Lung (tissue), 12 donors: ENCODE results near the gene MEIKIN. TPM values are rescaled to one million over a fixed set of nuclear protein-coding genes. Genes with fewer than 3 reads are reported as not detected.

Experiments
- ATAC-seq: fragments of 200-7000 bp; cut with Tn5 transposase; one replicate; pipeline ENCODE4 v1.9.1; 2020; ENCODE audit warnings: moderate number of reproducible peaks; ENCODE audit not compliant: insufficient read depth, low FRiP score
- DNase-seq, 3 donors: peaks; one replicate each; pipeline ENCODE4 v3.0.0-alpha.2; 2013 to 2017
- H3K27ac ChIP-seq, 2 donors: one replicate each; pipeline ENCODE4 v1.5.1; 2013; ENCODE audit warnings: mild to moderate bottlenecking in 2 of 2, moderate library complexity in 2 of 2, control low read depth in 1 of 2, inconsistent platforms in 1 of 2, low read depth in 1 of 2, low read length in 1 of 2
- H3K27me3 ChIP-seq, 3 donors: one replicate each; pipeline ENCODE4 v1.5.1; 2013; ENCODE audit warnings: low read length in 2 of 3; ENCODE audit not compliant: control insufficient read depth in 3 of 3, insufficient read depth in 3 of 3
- H3K36me3 ChIP-seq, 4 donors: one replicate each; pipeline ENCODE4 v1.5.1; 2013; ENCODE audit warnings: low read length in 4 of 4, mild to moderate bottlenecking in 1 of 4, moderate library complexity in 1 of 4; ENCODE audit not compliant: control insufficient read depth in 4 of 4, insufficient read depth in 4 of 4
- H3K4me1 ChIP-seq, 5 donors: one replicate each; pipeline ENCODE4 v1.5.1; 2013; ENCODE audit warnings: low read length in 5 of 5, mild to moderate bottlenecking in 2 of 5, moderate library complexity in 1 of 5; ENCODE audit not compliant: control insufficient read depth in 5 of 5, insufficient read depth in 5 of 5
- H3K4me3 ChIP-seq: one replicate; pipeline ENCODE4 v1.5.1; 2013; ENCODE audit warnings: mild to moderate bottlenecking, control low read depth, moderate library complexity
- H3K9ac ChIP-seq, 2 donors: one replicate each; pipeline ENCODE4 v1.5.1; 2013; ENCODE audit warnings: low read length in 2 of 2, control low read depth in 1 of 2; ENCODE audit not compliant: insufficient read depth in 1 of 2
- H3K9me3 ChIP-seq, 4 donors: one replicate each; pipeline ENCODE4 v1.5.1; 2013; ENCODE audit warnings: low read length in 3 of 4, mild to moderate bottlenecking in 1 of 4, moderate library complexity in 1 of 4; ENCODE audit not compliant: control insufficient read depth in 4 of 4, insufficient read depth in 3 of 4
- CTCF ChIP-seq: IDR thresholded peaks from 2 replicates; pipeline ENCODE4 v1.5.1; 2012; ENCODE audit warnings: mild to moderate bottlenecking; ENCODE audit errors: control extremely low read depth, extremely low read depth
- WGBS, 2 donors: extraction: QIAGEN DNeasy Blood & Tissue Kit; methylation state at CpG; one replicate each; pipeline ENCODE4 v1.1.7; 2013; 5-methylcytosine and 5-hydroxymethylcytosine counted together
- polyA plus RNA-seq, 2 donors: library from polyadenylated mRNA; stranded (reverse); fragments of 200-250 nt; gene quantifications; one replicate each; pipeline ENCODE4 v1.2.1, GENCODE V29; 2013
- total RNA-seq, 2 donors: library from RNA; depleted of rRNA in 1 of 2; stranded (reverse); fragments of >200 nt in 1 of 2; gene quantifications; one replicate each; pipeline ENCODE4 v1.2.1, GENCODE V29; 2014 to 2021
- donor health status: control.
- donor health status: control.
- donor health status: Bipolar disorder and iron deficiency.
- donor health status: healthy.
- donor health status: DM: yes; HTN: yes; CAD: no.

Gene MEIKIN
- total and polyA plus RNA-seq, 4 donors = 0.08 to 0.32 TPM; not detected in 2

- H3K27me3 ChIP-seq = no peaks in the 10 kb centered on the region
- no peak for TF ChIP-seq CTCF
- no peak overlapping the region for H3K27ac ChIP-seq
- ATAC-seq = no peak
- WGBS, 2 donors = 97 to 98% methylated on average over 6 of the region's 6 CpGs
- no peak overlapping the region for H3K4me3 ChIP-seq
- H3K9ac ChIP-seq = no peak overlapping the region
- no peaks in the 10 kb centered on the region for H3K36me3 ChIP-seq
- no peak for DNase-seq
- H3K4me1 ChIP-seq = peaks cover 0 to 2% (median 0%) of the 10 kb centered on the region in 5 donors
- H3K9me3 ChIP-seq = no peaks in the 10 kb centered on the region
These were observed 31.1 kb upstream of the MEIKIN start for GRCh38 chr5:131976414-131977211.

GRCh38 chr5:131974956-131975726 lies 29.7 kb upstream of the MEIKIN start:
- Histone ChIP-seq H3K4me3 (no peak overlapping the region), H3K9me3 (no peaks in the 10 kb centered on the region), H3K36me3 (no peaks in the 10 kb centered on the region), H3K27me3 (no peaks in the 10 kb centered on the region), H3K4me1 (peaks cover 0 to 2% (median 0%) of the 10 kb centered on the region in 5 donors), H3K27ac (no peak overlapping the region), H3K9ac (no peak overlapping the region)
- ATAC-seq (no peak), DNase-seq (no peak)
- WGBS, 2 donors = 69 to 76% methylated on average over 12 of the region's 12 CpGs
- TF ChIP-seq CTCF = no peak

GRCh38 chr5:131974622-131974955 lies 29.1 kb upstream of the MEIKIN start:
- DNase-seq (no peak), ATAC-seq (no peak)
- WGBS, 2 donors = 74 to 77% methylated on average over 5 of the region's 5 CpGs
- Histone ChIP-seq H3K4me3 (no peak overlapping the region), H3K27ac (no peak overlapping the region), H3K36me3 (no peaks in the 10 kb centered on the region), H3K4me1 (peaks cover 0 to 2% (median 0%) of the 10 kb centered on the region in 5 donors), H3K27me3 (no peaks in the 10 kb centered on the region), H3K9ac (no peak overlapping the region), H3K9me3 (no peaks in the 10 kb centered on the region)
- TF ChIP-seq CTCF = no peak
